Psoas muscle (tissue), 8 donors: ENCODE data around the gene PIAS1. TPM values are rescaled to one million over a fixed set of nuclear protein-coding genes. Genes with fewer than 3 reads are reported as not detected.
A peak's percentile ranks its signal among the peaks of the same experiment; 100 is the strongest.

ENCODE experiments used
- ATAC-seq, 4 donors: fragments of 200-7000 bp; cut with Tn5 transposase; one replicate each; pipeline ENCODE4 v1.9.1; 2020; ENCODE audit warnings: moderate library complexity in 3 of 4, mild to moderate bottlenecking in 2 of 4
- DNase-seq, 2 donors: peaks; one replicate each; pipeline ENCODE4 v3.0.0-alpha.2; 2020
- H3K27ac ChIP-seq: fragments of 200-600 bp; one replicate; pipeline ENCODE4 v1.8.0; 2022
- H3K27me3 ChIP-seq, 3 donors: fragments of 200-600 bp in 1 of 3; one replicate each; pipeline versions ENCODE4 v1.6.1 to v1.8.0; 2013 to 2022; ENCODE audit warnings: low read length in 2 of 3, mild to moderate bottlenecking in 2 of 3, moderate library complexity in 1 of 3; ENCODE audit not compliant: insufficient read depth in 3 of 3
- H3K36me3 ChIP-seq, 2 donors: fragments of 200-600 bp in 1 of 2; one replicate each; pipeline versions ENCODE4 v1.6.1 to v1.8.0; 2013 to 2022; ENCODE audit warnings: low read depth in 1 of 2, mild to moderate bottlenecking in 1 of 2, moderate library complexity in 1 of 2; ENCODE audit not compliant: insufficient read depth in 1 of 2
- H3K4me1 ChIP-seq: fragments of 200-600 bp; one replicate; pipeline ENCODE4 v1.8.0; 2022
- H3K4me3 ChIP-seq: fragments of 200-600 bp; one replicate; pipeline ENCODE4 v1.8.0; 2022; ENCODE audit warnings: mild to moderate bottlenecking
- H3K9me3 ChIP-seq: fragments of 200-600 bp; one replicate; pipeline ENCODE4 v1.8.0; 2022
- CTCF ChIP-seq: fragments of 200-600 bp; IDR thresholded peaks from one replicate; pipeline ENCODE4 v1.8.0; 2022; ENCODE audit warnings: antibody characterized with exemption
- WGBS, 3 donors: extraction: QIAGEN DNeasy Blood & Tissue Kit; methylation state at CpG; one replicate each; pipeline versions ENCODE4 v1.1.6 to v1.1.7; 2013; 5-methylcytosine and 5-hydroxymethylcytosine counted together
- intact Hi-C, 2 donors: fragments of 100-400 bp; cut with DNase I; formaldehyde crosslinking; loops; one replicate each; pipeline versions ENCODE4 v1.11.0 to v1.14.2; 2022
- polyA plus RNA-seq, 3 donors: library from polyadenylated mRNA; stranded (reverse); fragments of 200-250 nt; gene quantifications; one replicate each; pipeline ENCODE4 v1.2.3, GENCODE V29; 2013
- total RNA-seq, 4 donors: library from RNA; stranded (reverse); fragmentation: NEBNext Ultra II Directional in 2 of 4; extraction: Animal tissue kit (Norgen Biotek cat#: 25700) in 2 of 4; gene quantifications; one replicate each; pipeline versions ENCODE4 v1.2.1 to v1.2.4, GENCODE V29; 2021 to 2023
- donor health status: healthy with polysubstance abuse.
- donor health status: DM: no; HTN: no; CAD: no; lungs with moderate emphysema.
- donor health status: Bipolar disorder and iron deficiency.
- donor health status: healthy.
- donor health status: DM: yes; HTN: yes; CAD: no.
- donor health status: DM: no; HTN: no; CAD: no.
- donor health status: DM: no; HTN: no; CAD: no.
- donor health status: DM: yes; HTN: yes; CAD: no.

Gene PIAS1
- total and polyA plus RNA-seq, 7 donors, result 4.4 to 28.7 (median 18.2) TPM

GRCh38 chr15:68019814-68020525, 34.1 kb upstream of the PIAS1 start:
- no peaks in the 10 kb centered on the region for H3K4me1 ChIP-seq
- no peak for ATAC-seq
- H3K27me3 ChIP-seq, result no peaks in the 10 kb centered on the region
- H3K9me3 ChIP-seq, result no peaks in the 10 kb centered on the region
- no peaks in the 10 kb centered on the region for H3K36me3 ChIP-seq
- no peak for DNase-seq
- no peak overlapping the region for H3K4me3 ChIP-seq
- intact Hi-C loops, result no loop called here
- H3K27ac ChIP-seq, result no peak overlapping the region
- WGBS, 3 donors, result 86 to 90% (median 90%) methylated on average over 9 of the region's 9 CpGs
- no peak for TF ChIP-seq CTCF

GRCh38 chr15:68020685-68021084, 33.4 kb upstream of the PIAS1 start:
- DNase-seq, result no peak
- H3K27me3 ChIP-seq, result no peaks in the 10 kb centered on the region
- intact Hi-C loops, result no loop called here
- no peak overlapping the region for H3K4me3 ChIP-seq
- no peak for TF ChIP-seq CTCF
- ATAC-seq, result no peak
- no peak overlapping the region for H3K27ac ChIP-seq
- no peaks in the 10 kb centered on the region for H3K9me3 ChIP-seq
- H3K4me1 ChIP-seq, result no peaks in the 10 kb centered on the region
- WGBS, 3 donors, result 57 to 88% (median 60%) methylated on average over 3 of the region's 3 CpGs
- H3K36me3 ChIP-seq, result no peaks in the 10 kb centered on the region

- no peaks in the 10 kb centered on the region for H3K36me3 ChIP-seq
- no peak overlapping the region for H3K4me3 ChIP-seq
- peak in 1 of 2 donors; percentile 58 for DNase-seq
- H3K9me3 ChIP-seq, result no peaks in the 10 kb centered on the region
- 22 to 47% (median 41%) methylated on average over 5 of the region's 5 CpGs for WGBS, 3 donors
- intact Hi-C loops, result no loop called here
- no peaks in the 10 kb centered on the region for H3K4me1 ChIP-seq
- no peaks in the 10 kb centered on the region for H3K27me3 ChIP-seq
- no peak for TF ChIP-seq CTCF
- peak in 3 of 4 donors; percentile 61 to 95 (median 89) for ATAC-seq
- no peak overlapping the region for H3K27ac ChIP-seq
Observed at GRCh38 chr15:68022061-68022460, 32.1 kb upstream of the PIAS1 start.

GRCh38 chr15:68023307-68024101, 30.6 kb upstream of the PIAS1 start:
- Histone ChIP-seq H3K27ac (no peak overlapping the region), H3K9me3 (no peaks in the 10 kb centered on the region), H3K4me1 (no peaks in the 10 kb centered on the region), H3K36me3 (no peaks in the 10 kb centered on the region), H3K27me3 (no peaks in the 10 kb centered on the region), H3K4me3 (no peak overlapping the region)
- DNase-seq (no peak), ATAC-seq (no peak)
- intact Hi-C loops, result no loop called here
- WGBS, 3 donors, result 86 to 90% (median 87%) methylated on average over 8 of the region's 8 CpGs
- no peak for TF ChIP-seq CTCF
